Putamen (tissue), 1 donor: ENCODE data around the gene ZSCAN25.
"Not testable (repeated sequence)": the region's sequence is repeated elsewhere in the genome, so short reads cannot be mapped to it uniquely, and the experiment has no call there.

Experiments used
- DNase-seq: peaks from one replicate; pipeline ENCODE4 v3.0.0-alpha.2; 2016; ENCODE audit warnings: low spot score

The ZSCAN25 gene

DNA sequence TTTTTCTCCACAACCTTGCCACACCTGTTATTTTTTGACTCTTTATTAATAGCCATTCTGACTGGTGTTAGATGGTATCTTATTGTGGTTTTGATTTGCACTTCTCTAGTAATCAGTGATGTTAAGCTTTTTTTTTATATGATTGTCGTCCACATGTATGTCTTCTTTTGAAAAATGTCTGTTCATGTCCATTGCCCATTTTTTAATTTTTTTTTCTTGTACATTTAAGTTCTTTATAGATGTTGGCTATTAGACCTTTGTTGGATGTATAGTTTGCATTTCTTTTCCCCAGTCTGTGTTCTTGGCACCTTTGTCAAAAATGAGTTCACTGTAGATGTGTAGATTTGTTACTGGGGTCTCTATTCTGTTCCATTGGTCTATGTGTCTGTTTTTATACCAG is 28.8 kb downstream of the ZSCAN25 start:
- no peak for DNase-seq

DNA sequence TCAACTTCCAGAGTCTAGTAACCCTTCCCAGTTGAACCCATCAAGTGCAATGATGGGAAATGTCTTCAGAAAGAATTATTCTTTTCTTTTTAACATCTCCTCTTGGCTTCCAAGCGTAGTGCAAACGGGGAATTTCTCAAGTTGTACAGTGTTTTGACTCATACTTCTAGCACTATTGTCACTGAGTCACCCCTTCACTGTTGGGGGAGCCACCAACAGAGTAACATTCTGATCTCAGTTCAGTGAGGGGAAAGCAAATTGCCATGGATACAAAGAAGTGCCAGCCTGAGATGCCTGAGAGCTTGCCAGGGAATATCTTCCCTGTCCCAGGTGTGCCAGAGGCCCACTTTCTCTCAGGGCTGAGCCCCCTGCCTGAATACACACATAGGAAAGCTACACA is 32.1 kb downstream of the ZSCAN25 start:
- DNase-seq: no peak

DNA sequence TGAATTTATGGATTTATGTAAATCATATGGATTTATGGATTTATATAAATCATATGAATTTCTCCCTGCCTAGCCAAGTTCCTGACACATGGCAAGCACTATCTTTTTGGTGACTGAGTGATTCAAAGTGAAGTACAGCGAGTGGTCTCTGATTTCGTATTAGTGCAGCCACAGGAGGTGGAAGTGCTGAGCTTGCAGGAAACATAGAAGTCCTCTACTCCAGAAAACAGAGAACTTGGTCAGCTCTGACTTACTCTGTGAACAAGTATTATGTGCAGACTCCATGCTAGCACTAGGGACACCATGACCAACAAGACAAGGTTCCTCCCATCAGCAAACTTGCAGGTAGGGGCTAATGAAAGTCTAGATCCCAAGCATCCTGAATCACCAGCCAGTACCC is 34.5 kb downstream of the ZSCAN25 start:
- no peak for DNase-seq

DNA sequence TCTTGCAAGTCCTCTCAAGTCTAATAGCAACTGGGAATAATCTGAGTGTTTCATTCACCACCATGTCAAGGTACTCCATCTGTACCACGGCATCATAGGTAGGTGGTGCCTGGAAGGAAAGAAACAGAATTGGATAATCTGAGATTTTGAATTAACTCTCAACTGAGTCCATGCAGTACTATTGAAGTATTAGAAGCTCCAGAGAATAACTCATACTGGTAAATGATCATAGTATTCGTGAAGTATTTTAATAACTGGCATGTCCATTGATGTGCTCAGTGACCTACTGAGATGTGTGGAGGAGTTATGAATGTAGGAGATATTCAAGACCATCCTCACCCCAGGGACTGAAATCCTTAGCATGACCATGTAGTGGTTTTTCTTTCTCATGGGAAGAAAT is 35.9 kb downstream of the ZSCAN25 start:
- DNase-seq: no peak

DNA sequence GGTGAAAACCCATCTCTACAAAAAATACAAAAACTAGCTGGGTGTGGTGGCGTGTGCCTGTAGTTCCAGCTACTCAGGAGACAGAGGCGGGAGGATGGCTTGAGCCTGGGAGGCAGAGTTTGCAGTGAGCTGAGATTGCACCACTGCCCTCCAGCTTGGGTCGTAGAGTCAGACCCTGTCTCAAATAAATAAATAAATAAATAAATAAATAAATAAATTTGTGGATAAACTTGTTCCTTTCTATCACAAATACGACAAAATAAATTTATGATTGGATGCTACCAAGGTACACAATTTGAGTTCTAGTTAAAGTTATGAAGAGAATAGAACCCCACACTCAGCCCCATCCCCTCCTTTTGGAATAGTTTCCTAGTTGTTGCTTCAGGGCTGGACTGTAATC is 36.5 kb downstream of the ZSCAN25 start:
- DNase-seq: not testable (repeated sequence)

DNA sequence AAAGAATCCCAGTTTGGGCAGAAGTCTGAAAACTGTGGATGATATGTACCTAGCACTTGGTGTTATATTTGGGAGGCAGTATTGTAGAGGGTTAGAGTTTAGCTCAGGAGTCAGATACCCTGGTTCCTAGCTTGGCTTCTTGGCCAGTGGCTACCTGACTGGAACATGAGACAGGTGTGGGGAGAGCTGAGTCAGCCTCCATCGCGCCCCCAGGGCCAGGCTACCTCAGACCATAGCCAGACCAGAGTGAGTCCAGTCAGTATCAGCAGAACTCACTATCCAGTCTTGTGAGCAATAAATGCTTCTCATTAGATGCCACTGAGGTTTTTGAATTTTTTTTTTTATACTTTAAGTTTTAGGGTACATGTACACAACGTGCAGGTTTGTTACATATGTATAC is 37.0 kb downstream of the ZSCAN25 start:
- DNase-seq: no peak

DNA sequence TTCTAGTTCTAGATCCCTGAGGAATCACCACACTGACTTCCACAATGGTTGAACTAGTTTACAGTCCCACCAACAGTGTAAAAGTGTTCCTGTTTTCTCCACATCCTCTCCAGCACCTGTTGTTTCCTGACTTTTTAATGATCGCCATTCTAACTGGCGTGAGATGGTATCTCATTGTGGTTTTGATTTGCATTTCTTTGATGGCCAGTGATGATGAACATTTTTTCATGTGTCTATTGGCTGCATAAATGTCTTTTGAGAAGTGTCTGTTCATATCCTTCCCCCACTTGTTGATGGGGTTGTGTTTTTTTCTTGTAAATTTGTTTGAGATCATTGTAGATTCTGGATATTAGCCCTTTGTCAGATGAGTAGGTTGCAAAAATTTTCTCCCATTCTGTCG is 37.9 kb downstream of the ZSCAN25 start:
- not testable (repeated sequence) for DNase-seq

DNA sequence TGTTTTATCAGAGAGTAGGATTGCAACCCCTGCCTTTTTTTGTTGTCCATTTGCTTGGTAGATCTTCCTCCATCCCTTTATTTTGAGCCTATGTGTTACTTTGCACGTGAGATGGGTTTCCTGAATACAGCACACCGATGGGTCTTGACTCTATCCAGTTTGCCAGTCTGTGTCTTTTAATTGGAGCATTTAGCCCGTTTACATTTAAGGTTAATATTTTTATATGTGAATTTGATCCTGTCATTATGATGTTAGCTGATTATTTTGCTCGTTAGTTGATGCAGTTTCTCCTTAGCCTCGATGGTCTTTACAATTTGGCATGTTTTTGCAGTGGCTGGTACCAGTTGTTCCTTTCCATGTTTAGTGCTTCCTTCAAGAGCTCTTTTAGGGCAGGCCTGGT is 41.1 kb downstream of the ZSCAN25 start:
- not testable (repeated sequence) for DNase-seq

DNA sequence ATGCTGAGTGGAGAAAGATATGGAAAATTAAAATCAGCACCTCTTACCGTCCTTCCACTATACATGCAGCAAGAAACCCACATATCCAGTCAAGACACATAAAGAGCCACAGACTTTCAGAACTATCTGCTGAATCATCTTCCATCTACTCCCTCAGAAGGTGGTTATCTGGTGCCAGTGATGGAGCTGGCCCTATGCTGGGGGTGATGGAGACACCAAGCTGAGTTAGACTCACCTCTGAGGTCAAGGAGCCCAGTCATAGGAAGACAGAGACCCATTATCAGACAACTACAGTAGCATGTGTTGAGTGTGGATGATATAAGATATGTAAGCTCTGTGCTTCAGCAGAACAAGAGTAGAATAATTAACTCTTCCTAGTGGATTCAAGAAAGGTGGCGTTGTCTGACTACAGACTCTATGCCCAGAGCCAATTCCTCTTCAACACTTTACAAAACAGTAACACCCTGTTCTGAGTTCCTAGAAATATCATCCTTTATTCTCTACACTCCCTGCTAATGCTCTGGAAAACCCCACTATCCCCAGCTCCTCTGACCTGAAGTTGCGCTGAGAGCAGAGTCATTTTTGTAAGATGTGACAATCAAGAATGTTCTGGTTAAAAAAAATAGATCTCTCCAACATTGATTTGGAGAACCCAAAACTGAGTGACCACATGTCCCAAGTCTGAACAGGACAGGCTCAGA is 48.7 kb downstream of the ZSCAN25 start:
- DNase-seq: no peak

DNA sequence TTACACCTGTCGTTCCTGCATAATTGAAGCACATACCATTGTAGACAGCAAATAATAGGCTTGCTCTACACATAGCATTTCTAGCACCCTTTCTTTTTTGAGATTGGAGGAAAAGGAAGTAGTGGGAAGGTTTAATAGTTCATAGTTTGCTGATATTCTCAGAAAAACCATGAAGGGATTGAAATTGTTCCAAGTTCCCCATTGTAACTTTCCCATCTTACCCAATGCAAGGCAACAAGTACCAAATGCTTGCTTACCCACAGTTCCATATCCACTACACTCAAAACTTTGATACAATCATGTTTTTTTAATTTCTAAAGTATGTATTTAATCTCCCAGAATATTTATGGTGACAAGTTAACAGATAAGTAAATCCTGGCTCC is 49.3 kb downstream of the ZSCAN25 start:
- no peak for DNase-seq

DNA sequence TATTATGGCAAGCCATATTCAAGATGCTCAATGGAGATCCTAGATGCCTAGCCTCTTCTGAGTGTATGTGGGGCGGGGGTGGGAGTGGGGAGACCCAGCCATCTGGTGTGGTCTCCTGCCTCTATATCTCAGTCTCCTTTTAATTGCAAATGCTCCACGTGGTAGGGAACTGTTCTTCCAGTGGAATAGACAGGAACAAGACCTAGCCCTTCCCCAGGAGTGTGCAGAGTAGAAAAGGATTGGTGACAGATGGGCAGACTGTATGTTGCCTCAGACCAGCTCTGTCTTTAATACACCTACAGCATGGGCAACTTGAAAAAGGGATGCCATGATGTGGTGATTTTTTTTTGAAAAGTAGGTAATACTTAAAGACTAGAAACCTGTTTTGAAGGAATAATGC is 50.4 kb downstream of the ZSCAN25 start:
- DNase-seq: no peak

DNA sequence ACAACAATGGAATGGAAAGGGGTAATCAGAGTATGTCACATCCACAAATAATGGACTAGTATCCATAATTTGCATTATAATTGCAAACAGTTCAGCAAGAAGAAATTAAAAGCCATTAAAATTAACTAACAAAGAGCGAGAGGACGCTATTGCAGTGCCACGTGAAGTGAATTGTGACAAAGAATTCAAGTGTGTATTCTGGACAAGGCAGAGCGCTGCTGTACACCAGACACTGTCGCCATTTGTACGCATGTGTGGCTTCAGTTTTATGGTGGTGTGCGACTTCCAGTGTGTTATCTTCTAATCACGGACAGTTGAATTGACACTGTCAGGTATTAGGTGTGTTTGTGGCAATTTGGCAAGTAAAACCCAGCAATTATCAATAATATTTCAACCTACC is 51.8 kb downstream of the ZSCAN25 start:
- DNase-seq: no peak

DNA sequence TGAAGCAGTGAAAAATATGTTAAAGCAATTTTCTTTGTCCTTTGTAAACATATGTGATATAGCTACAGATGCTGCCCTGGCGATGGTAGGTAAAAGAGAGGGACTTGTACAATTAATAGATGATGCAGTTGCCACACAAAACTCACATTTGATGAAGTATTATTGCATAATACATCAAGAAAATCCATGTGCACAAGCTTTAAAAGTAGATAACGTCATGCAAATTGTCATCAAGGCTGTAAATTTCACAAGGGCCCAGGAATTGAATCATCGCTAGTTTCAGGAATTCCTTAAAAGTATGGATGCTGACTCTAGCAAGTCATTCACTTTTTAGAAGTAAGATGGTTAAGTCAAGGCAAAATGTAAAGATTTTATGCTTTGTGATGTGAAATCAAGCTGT is 53.0 kb downstream of the ZSCAN25 start:
- no peak for DNase-seq

DNA sequence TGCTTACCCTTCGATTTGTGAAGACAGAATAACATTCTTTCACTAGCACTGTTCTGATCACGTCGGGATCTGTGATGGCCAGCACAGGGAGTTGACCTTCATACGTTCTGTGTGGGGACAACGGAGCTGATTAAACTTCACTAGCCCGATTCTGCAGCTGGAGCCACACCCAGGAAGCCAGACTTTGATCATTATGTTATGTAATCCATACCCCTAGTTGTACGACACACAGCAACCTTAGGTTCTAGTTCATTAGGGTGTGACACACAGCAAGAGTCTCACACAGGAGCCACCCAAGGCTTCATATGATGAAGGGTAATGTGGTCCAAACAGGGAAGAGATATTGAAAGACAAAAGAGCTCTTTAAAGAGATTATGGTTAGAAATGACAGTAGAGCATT is 55.8 kb downstream of the ZSCAN25 start:
- DNase-seq: no peak

DNA sequence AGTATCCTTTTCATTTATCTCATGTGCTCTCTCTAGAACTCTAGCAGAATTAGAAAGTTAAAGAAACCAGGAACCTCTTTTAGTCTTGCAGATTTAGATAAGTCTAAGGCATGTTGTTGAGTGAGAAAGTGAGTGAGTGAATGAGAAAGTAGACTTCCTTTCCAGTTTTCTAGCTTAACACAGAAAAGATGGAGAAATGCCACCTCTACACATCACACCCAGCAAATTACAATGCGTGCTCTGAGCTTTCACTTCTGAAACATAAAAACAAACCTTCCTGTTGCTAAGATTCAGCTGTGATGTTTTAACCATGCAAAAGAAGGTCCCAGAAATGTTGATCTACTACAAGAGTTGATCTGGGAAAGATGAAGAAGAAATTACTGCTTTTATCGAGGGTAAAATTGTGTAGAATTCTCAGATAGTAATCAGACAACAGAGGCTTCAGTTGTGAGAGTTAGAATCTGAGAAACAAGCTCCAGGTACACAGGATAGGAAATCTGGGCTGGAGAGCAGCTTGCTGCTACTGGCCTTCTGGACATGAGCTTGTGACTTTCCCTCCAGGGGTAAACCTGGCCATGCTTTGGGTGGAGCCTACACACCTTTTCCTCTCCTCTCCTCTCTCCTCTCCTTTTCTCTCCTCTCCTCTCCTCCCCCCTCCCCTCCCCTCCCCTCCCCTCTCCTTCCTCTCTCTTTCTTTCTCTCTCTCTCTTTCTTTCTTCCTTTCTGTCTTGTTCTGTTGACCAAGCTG is 58.4 kb downstream of the ZSCAN25 start:
- no peak for DNase-seq

DNA sequence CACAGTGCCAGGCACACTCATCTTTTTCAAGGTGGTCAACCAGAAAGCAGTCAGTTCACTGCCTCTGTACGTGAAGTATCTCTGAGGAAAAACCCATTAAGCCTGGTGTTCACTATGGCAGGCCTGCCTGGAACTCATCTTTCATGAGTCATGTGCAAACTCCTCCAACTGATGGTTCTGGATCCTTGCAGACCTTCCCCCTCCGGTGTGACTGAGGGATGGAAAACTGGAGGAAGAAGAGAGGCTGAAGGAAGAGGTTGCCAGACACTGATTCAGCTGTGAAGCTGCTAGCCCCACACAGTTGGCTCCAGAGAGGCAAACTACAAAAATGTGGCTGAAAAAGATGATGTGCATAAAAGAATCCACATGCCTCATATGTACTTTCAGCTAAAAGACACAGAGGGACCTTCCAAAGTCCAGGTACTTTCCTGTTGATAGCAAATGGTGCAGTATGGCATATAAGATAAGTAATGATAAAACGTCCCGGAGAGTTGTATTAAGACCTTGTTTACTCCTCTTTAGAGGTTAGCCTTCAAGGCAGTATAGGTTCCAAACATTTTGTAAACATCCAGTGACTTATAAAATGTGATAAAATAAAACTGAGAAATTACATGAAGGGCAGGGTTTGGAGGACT is 60.4 kb downstream of the ZSCAN25 start:
- DNase-seq: no peak

DNA sequence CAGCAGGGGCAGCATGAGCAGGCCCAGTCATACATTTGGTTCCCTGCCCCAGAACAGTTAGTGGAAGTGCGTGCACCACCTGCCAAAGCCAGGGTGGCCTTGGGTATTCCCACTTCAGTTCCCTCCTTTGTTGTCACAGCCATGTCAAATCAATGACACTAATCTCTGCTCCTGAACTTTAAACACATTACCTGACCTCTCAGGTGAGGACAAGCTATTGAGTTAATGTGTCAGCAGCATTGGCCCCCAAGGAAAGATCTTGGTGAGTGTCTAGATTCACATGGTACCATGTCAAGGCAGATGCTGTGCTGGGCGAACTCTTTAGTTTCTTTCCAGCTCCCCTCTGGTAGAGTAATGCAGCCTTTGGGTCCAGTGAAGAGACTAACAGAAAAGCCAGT is 60.9 kb downstream of the ZSCAN25 start:
- DNase-seq: no peak

DNA sequence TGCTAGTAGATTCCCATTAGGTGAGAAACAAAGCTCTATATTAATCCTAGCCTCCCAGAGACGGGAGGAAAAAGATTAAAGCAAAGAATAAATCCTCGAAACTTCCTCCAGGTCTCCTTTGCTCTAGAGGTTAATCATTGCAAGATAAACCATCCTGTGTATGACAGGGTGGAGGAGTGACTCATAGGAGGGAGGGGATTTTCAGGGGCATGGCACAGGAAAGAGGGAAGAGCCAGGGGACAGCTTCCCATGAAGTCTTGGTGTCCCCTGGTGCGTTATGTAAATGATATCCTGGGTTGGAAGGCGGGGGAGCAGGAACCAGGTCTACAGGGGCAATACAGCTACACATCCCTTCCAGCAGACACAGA is 62.3 kb downstream of the ZSCAN25 start:
- no peak for DNase-seq

DNA sequence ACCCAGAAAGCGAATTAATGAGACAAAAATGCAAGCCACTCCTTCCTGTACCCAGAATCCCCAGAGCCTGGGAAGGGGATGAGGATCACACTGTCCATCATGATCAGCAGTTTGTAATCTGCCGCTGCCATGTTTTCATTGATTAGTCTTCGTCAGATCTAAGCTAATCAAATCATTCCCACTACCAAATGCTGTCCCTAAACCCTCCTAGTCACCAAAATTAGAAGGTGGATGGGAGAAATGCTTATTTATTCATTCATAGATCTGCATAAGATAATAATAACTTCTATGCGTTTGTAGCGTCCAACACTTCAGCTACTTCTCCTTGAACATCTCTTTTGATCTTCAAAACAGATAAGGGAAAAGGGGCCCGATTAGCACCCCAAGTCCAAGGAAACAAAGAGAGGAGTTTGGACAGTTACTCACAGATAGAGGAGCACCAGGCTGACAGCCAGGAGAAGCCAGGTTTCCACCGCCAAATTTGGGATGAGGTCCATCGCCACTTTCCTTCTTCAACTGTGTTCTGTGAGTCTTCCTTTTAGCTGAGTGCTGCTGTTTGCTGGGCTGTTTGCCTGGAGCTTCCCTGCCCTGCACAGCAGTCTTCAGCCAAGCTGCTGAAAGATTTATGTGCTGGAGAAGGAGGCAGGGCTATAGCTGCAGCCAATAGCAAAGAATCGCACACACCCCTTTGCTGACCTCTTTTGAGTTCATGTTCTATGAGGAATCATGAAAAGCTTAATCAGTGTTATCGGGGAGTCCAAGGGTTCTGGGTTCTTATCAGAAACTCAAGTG is 62.9 kb downstream of the ZSCAN25 start, which contains the start of gene CYP3A5:
TSS of gene CYP3A5 (minus strand) at position 597 of the 792 bp plus-strand sequence. CDS start at position 497, 100 bp downstream.
- DNase-seq: no peak
